Measurements from ENCODE around the gene KRT36.

The KRT36 gene

GRCh38 chr17:41476866-41477815 lies 12.6 kb downstream of the KRT36 start:
- Mint-ChIP-seq H3K4me1 (ENCODE audit: low read depth) (no peaks in the 10 kb centered on the region), H3K27me3 (no peaks in the 10 kb centered on the region), H3K36me3 (peaks cover 2% of the 10 kb centered on the region), H3K4me3 (no peak overlapping the region), H3K9me3 (ENCODE audit: low read depth) (no peaks in the 10 kb centered on the region), H3K27ac (no peak overlapping the region)

DNA sequence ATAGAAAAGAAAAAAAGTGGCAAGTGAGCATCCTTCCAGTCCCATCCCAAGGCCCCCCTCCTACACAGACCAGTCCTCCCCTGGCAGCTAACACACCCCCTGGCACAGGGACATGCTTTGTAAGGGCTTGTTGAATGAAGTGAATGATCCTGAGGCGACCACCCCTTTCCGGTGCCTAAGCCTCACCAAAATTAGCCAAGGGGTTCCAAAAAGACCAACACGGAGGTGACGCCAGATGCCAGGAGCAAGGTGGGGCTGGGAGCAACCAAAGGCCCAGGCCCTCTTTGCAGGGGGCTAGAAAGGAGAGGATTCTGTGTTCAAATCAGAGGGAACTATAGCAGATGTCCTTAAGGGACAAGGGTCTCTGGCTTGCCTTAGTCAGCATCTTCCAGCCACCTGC lies 14.3 kb downstream of the KRT36 start:
- no peaks in the 10 kb centered on the region for H3K27me3 Mint-ChIP-seq
- no peak overlapping the region for H3K4me3 Mint-ChIP-seq
- no peaks in the 10 kb centered on the region for H3K4me1 Mint-ChIP-seq (ENCODE audit: low read depth)
- H3K9me3 Mint-ChIP-seq (ENCODE audit: low read depth) = no peaks in the 10 kb centered on the region
- no peak overlapping the region for H3K27ac Mint-ChIP-seq
- H3K36me3 Mint-ChIP-seq = peaks cover 6% of the 10 kb centered on the region

DNA sequence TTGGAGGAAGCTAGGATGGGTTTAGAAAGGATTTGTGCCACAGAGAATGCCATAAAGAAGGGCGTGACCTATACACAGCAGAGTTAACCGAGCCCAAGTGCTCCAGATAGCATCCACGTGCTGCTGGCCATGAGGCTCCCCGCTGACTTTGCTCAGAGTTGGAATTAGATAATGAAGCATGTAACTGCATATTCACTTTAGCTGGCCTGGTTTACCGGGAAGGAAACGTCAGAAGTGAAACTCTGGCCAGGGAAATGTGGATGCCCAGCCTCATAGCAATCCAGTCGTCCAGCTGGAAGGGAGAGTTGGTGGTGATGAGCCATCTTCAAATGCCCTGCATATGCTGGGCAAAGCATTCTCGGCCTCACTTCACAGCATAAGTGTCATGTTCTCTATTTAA lies 14.8 kb downstream of the KRT36 start:
- H3K27me3 Mint-ChIP-seq = no peaks in the 10 kb centered on the region
- H3K4me3 Mint-ChIP-seq = no peak overlapping the region
- H3K4me1 Mint-ChIP-seq (ENCODE audit: low read depth) = no peaks in the 10 kb centered on the region
- no peaks in the 10 kb centered on the region for H3K9me3 Mint-ChIP-seq (ENCODE audit: low read depth)
- H3K36me3 Mint-ChIP-seq = peaks cover 6% of the 10 kb centered on the region
- H3K27ac Mint-ChIP-seq = no peak overlapping the region

GRCh38 chr17:41468346-41468745 lies 21.4 kb downstream of the KRT36 start:
- H3K4me1 Mint-ChIP-seq (ENCODE audit: low read depth) = no peaks in the 10 kb centered on the region
- peaks cover 6% of the 10 kb centered on the region for H3K36me3 Mint-ChIP-seq
- no peaks in the 10 kb centered on the region for H3K27me3 Mint-ChIP-seq
- H3K9me3 Mint-ChIP-seq (ENCODE audit: low read depth) = no peaks in the 10 kb centered on the region
- H3K4me3 Mint-ChIP-seq = no peak overlapping the region
- H3K27ac Mint-ChIP-seq = no peak overlapping the region

DNA sequence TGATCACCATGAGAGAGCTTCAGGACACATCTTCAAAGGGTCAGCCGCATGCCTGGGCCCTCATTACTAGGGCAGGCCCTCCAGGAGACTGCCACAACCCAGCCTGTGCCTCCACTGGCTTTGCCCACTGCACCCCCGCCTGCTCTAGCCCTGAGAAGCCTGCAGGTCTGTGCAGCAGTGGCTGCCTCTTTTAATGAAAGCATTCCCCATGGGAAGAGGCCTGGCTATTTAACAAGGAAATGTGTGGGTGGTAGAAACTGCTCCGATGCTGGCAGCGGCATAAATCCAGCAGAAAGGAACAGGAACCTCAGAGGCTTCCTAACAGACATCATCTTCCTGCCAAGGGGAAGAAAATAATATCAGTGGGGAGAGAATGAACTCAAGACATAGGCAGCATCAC lies 22.1 kb downstream of the KRT36 start:
- Mint-ChIP-seq H3K27ac (no peak overlapping the region), H3K27me3 (no peaks in the 10 kb centered on the region), H3K36me3 (peaks cover 3% of the 10 kb centered on the region), H3K4me3 (no peak overlapping the region), H3K4me1 (ENCODE audit: low read depth) (no peaks in the 10 kb centered on the region), H3K9me3 (ENCODE audit: low read depth) (no peaks in the 10 kb centered on the region)

DNA sequence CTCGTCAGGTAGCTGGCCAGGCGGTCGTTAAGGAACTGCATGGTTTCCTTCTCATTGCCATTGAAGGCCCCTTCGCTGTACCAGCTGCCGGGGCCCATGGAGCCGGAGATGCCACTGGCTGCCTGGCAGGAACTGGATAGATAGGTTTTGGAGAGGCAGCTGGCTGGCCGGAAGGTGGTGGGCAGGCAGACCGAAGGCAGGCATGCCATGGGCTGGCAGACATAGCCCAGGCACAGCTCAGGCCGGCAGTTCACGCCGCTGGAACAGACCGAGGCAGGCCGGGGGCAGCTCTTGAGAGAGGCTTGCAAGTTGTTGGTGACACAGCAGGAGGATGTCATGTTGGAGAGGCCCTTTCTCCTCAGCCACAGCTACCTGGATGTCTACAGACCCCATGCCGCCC lies 22.7 kb downstream of the KRT36 start, which contains the start of gene KRT32:
Gene KRT32, minus strand, starts transcription at position 399 of the 400 bp plus-strand sequence. Its CDS starts 61 bp downstream, at position 338.
- H3K27me3 Mint-ChIP-seq = no peaks in the 10 kb centered on the region
- H3K4me1 Mint-ChIP-seq (ENCODE audit: low read depth) = no peaks in the 10 kb centered on the region
- H3K36me3 Mint-ChIP-seq = peaks cover 3% of the 10 kb centered on the region
- H3K9me3 Mint-ChIP-seq (ENCODE audit: low read depth) = no peaks in the 10 kb centered on the region
- no peak within 1 kb of the TSS for H3K4me3 Mint-ChIP-seq
- H3K27ac Mint-ChIP-seq = no peak within 1 kb of the TSS

DNA sequence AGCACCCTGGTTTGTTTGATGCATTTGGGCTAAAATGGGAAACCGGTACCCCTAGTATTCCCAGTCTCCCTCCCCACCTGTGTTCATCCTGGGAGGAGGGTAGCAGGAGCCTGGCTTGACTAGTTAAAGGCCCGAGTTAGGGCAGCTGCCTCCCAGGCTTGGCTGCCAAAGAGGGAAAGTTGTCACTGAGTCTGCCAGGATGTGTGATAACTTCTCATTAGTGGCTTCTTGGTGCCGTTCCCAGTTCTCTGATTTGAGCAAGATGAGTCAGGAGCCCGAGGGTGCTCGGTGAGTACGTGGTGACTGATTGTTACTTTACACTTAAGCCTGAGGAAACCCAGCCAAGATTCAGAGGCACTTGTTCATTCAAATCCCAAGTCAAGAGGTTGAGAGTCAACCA lies 25.0 kb downstream of the KRT36 start:
- Mint-ChIP-seq H3K4me3 (no peak overlapping the region), H3K4me1 (ENCODE audit: low read depth) (no peaks in the 10 kb centered on the region), H3K27me3 (no peaks in the 10 kb centered on the region), H3K27ac (no peak overlapping the region), H3K9me3 (ENCODE audit: low read depth) (no peaks in the 10 kb centered on the region), H3K36me3 (no peaks in the 10 kb centered on the region)

DNA sequence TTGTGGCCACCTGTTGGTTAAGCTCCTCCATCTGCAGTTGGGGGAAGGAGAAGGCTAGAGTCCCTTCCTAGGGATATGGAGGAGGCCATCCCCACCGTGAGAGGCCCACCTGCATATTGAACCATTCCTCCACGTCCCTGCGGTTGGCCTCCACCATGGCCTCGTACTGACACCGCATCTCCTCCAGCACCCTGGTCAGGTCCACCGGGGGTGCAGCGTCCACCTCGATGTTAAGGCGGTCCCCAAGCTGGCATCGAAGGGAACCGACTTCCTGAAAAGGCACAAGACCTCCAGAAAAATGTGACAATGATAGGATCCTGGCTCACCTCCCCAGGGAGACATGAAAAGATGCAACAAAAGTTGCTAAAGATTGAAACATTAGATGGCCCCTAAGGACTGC lies 25.5 kb downstream of the KRT36 start:
- Mint-ChIP-seq H3K4me1 (ENCODE audit: low read depth) (no peaks in the 10 kb centered on the region), H3K36me3 (no peaks in the 10 kb centered on the region), H3K9me3 (ENCODE audit: low read depth) (no peaks in the 10 kb centered on the region), H3K27me3 (no peaks in the 10 kb centered on the region), H3K27ac (no peak overlapping the region), H3K4me3 (no peak overlapping the region)

GRCh38 chr17:41463746-41464145 lies 26.0 kb downstream of the KRT36 start:
- Mint-ChIP-seq H3K4me3 (no peak overlapping the region), H3K27ac (no peak overlapping the region), H3K36me3 (no peaks in the 10 kb centered on the region), H3K27me3 (no peaks in the 10 kb centered on the region), H3K4me1 (ENCODE audit: low read depth) (no peaks in the 10 kb centered on the region), H3K9me3 (ENCODE audit: low read depth) (no peaks in the 10 kb centered on the region)

DNA sequence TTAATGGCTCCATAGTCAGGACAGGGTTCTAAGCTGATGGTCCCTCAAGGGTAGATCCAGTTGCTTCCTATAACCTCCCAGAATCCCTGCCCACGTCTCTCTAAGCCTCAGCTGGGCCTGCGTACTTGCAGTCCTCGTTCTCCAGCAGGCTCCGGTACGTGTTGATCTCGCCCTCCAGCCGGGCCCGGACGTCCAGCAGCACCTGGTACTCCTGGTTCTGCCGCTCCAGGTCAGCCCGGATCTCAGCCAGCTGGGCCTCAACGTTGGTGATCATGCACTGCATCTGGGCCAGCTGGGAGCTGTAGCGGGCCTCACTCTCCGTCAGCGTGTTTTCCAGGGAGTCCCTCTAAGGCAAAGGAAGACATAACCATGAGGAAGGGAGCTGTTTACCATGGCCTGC lies 27.0 kb downstream of the KRT36 start:
- no peak overlapping the region for H3K4me3 Mint-ChIP-seq
- no peaks in the 10 kb centered on the region for H3K27me3 Mint-ChIP-seq
- no peaks in the 10 kb centered on the region for H3K9me3 Mint-ChIP-seq (ENCODE audit: low read depth)
- no peak overlapping the region for H3K27ac Mint-ChIP-seq
- no peaks in the 10 kb centered on the region for H3K36me3 Mint-ChIP-seq
- H3K4me1 Mint-ChIP-seq (ENCODE audit: low read depth) = no peaks in the 10 kb centered on the region

DNA sequence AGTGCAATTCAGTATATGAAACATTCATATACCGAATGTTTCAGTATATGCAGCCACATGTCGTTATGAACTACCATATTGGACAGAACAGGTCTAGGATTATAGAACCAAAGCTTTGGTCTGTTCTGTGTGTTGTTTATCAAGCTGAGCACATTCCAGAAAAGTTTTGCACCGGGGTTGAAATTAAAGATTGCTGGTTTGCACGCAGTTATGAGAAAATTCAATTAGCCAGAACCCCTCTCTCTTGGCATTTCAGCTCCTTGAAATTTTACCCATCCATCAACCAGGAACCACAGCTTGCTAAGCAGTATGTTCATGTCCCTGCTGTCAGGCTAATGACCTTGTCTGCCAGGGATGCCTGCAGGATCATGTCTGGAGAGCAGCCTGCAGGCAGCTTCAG lies 32.0 kb downstream of the KRT36 start:
- Mint-ChIP-seq H3K36me3 (no peaks in the 10 kb centered on the region), H3K27ac (no peak overlapping the region)

GRCh38 chr17:41456204-41456603 lies 33.5 kb downstream of the KRT36 start:
- Mint-ChIP-seq H3K36me3 (no peaks in the 10 kb centered on the region), H3K4me3 (no peak overlapping the region), H3K27ac (no peak overlapping the region), H3K4me1 (ENCODE audit: low read depth) (no peaks in the 10 kb centered on the region), H3K27me3 (no peaks in the 10 kb centered on the region), H3K9me3 (ENCODE audit: low read depth) (no peaks in the 10 kb centered on the region)

More for the DNA sequence above, 32.0 kb downstream of the KRT36 start:
- Mint-ChIP-seq H3K4me3 (no peak overlapping the region), H3K27me3 (no peaks in the 10 kb centered on the region), H3K4me1 (ENCODE audit: low read depth) (no peaks in the 10 kb centered on the region), H3K9me3 (ENCODE audit: low read depth) (no peaks in the 10 kb centered on the region)

DNA sequence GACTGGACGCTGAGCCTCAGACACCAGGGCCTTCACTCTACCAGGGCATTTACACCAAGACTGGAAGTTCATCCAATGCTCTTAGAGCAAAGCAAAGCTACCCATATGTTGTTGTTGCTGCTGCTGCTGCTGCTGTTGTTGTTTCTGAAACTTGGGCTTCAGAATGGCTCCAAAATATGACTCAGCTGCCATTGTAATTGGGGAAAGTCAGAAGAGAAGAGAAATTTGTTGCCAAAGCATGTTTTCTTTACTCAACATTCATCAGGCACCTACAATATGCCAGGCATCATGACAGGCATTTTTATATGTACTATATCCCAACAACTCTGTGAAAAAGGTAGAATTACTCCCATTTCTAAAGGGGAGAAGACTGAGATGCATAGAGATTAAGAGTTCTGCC lies 34.5 kb downstream of the KRT36 start:
- Mint-ChIP-seq H3K4me3 (no peak overlapping the region), H3K4me1 (ENCODE audit: low read depth) (no peaks in the 10 kb centered on the region), H3K27me3 (no peaks in the 10 kb centered on the region), H3K36me3 (no peaks in the 10 kb centered on the region), H3K27ac (no peak overlapping the region), H3K9me3 (ENCODE audit: low read depth) (no peaks in the 10 kb centered on the region)

GRCh38 chr17:41453066-41453465 lies 36.6 kb downstream of the KRT36 start:
- no peaks in the 10 kb centered on the region for H3K4me1 Mint-ChIP-seq (ENCODE audit: low read depth)
- H3K4me3 Mint-ChIP-seq = no peak overlapping the region
- H3K9me3 Mint-ChIP-seq (ENCODE audit: low read depth) = no peaks in the 10 kb centered on the region
- H3K27ac Mint-ChIP-seq = no peak overlapping the region
- no peaks in the 10 kb centered on the region for H3K27me3 Mint-ChIP-seq
- no peaks in the 10 kb centered on the region for H3K36me3 Mint-ChIP-seq

DNA sequence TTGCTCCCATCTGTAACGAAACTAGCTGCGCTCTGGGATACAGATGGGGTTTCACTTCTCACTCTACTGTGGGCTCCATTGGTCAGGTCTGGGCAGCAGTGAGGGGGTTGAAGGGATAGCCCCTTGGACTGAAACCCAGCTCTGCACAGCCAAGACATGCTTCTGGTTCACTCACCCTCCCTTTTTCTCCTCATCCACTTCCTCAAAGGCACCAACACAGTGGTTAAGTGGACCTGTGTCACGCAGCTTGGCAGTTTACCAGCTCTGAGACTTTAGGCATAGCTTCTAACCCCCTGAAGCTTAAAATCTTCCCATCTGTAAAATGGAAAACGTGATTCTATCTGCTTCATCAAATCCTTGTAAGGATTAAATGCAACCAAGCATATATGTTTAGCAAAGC lies 37.4 kb downstream of the KRT36 start:
- H3K36me3 Mint-ChIP-seq = no peaks in the 10 kb centered on the region
- no peaks in the 10 kb centered on the region for H3K4me1 Mint-ChIP-seq (ENCODE audit: low read depth)
- no peaks in the 10 kb centered on the region for H3K9me3 Mint-ChIP-seq (ENCODE audit: low read depth)
- no peak overlapping the region for H3K4me3 Mint-ChIP-seq
- no peak overlapping the region for H3K27ac Mint-ChIP-seq
- no peaks in the 10 kb centered on the region for H3K27me3 Mint-ChIP-seq
